OCI-LY1 (cell line): Measurements from ENCODE around the gene RPS19BP1.

ENCODE experiments used
- EZH2 ChIP-seq: fragments of 200-600 bp; sonication (generic), shearing (Covaris generic); IDR thresholded peaks from 2 replicates; pipeline ENCODE4 v1.8.0; 2017; ENCODE audit warnings: borderline replicate concordance, mixed run types, mild to moderate bottlenecking, antibody characterized with exemption, low read length, moderate library complexity, mixed read lengths
- TF ChIP-seq, protein P1 (sequence below): fragments of 200-600 bp; sonication (generic), shearing (Covaris generic); IDR thresholded peaks from 2 replicates; pipeline ENCODE4 v1.5.1; 2017; ENCODE audit warnings: mild to moderate bottlenecking, antibody characterized with exemption, low read length, moderate library complexity, mixed read lengths

DNA sequence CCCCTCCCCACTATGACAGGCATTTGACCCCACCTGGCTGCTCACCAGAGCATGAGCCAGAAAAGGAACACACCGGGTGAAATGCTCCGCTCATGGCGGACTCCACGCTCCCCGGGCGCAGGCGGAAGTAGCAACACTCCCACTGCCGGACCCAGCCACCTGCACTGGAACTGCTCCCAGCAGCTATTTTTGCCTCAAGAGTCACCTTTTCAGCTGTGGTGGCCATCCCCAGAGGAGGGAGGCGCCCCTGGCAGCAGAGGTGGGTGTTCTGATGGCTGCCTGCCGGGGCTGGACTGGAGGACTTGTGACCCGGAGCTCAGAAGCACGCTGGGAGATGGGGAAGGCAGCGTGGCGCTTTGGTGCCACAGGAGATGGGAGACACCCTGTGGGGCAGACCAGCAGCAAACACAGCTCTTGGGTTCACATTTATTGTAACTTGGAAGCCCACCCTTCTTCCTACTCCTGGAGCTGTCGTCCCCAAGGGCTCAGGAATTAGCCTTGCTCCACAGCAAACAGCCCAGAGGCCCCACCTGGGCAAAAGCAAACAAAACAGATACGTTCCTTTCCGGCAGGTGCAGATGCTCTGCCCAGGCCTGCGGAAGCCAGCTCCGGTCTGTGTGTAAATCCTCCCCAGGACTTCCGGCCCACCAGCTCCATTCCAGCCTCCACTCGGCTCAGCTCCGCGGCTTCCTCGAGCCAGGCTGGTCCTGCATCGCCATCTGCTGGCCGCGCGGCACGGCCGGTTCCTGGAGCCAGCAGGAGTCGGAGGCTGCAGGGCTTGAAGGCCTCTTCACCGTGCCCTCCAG is 3.7 kb downstream of the RPS19BP1 start:
- TF ChIP-seq, protein P1, sequence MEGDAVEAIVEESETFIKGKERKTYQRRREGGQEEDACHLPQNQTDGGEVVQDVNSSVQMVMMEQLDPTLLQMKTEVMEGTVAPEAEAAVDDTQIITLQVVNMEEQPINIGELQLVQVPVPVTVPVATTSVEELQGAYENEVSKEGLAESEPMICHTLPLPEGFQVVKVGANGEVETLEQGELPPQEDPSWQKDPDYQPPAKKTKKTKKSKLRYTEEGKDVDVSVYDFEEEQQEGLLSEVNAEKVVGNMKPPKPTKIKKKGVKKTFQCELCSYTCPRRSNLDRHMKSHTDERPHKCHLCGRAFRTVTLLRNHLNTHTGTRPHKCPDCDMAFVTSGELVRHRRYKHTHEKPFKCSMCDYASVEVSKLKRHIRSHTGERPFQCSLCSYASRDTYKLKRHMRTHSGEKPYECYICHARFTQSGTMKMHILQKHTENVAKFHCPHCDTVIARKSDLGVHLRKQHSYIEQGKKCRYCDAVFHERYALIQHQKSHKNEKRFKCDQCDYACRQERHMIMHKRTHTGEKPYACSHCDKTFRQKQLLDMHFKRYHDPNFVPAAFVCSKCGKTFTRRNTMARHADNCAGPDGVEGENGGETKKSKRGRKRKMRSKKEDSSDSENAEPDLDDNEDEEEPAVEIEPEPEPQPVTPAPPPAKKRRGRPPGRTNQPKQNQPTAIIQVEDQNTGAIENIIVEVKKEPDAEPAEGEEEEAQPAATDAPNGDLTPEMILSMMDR: peak; percentile 98
- no peak for TF ChIP-seq EZH2
